H1 (cell line): Measurements from ENCODE around the gene HOOK1.

Source experiments
- BRCA1 ChIP-seq: IDR thresholded peaks from 2 replicates; pipeline ENCODE4 v1.6.1; 2012; ENCODE audit warnings: low read depth, low read length, improper control_type of control experiment
- CBX5 ChIP-seq: fragments of 300-800, 300-1000 bp; sonication (generic); IDR thresholded peaks from 2 replicates; pipeline ENCODE4 v1.7.1; 2016; ENCODE audit warnings: antibody characterized with exemption, low read length, low read depth
- CHD1 ChIP-seq: IDR thresholded peaks from 2 replicates; pipeline ENCODE4 v1.6.1; 2012; ENCODE audit warnings: low read depth, low read length, improper control_type of control experiment
- CTCF ChIP-seq, 3 experiments: IDR thresholded peaks; 1 replicate in 2 of 3; 2 replicates in 1 of 3; pipeline versions ENCODE4 v1.5.1 to v1.6.1; 2011; ENCODE audit warnings: low read length in 3 of 3, mild to moderate bottlenecking in 3 of 3, inconsistent platforms in 2 of 3, low read depth in 1 of 3, moderate library complexity in 1 of 3; ENCODE audit not compliant: insufficient read depth in 1 of 3; ENCODE audit errors: control extremely low read depth in 1 of 3
- EZH2 ChIP-seq: fragments of 200-600 bp; sonication (generic); IDR thresholded peaks from 2 replicates; pipeline ENCODE4 v1.7.1; 2012; ENCODE audit warnings: low read depth, mild to moderate bottlenecking, moderate library complexity, low read length, inconsistent platforms; ENCODE audit not compliant: severe bottlenecking
- HDAC6 ChIP-seq: IDR thresholded peaks from one replicate; pipeline ENCODE4 v1.7.1; 2012; ENCODE audit warnings: low read depth, mild to moderate bottlenecking, inconsistent platforms, low read length, moderate library complexity
- MAX ChIP-seq: IDR thresholded peaks from 2 replicates; pipeline ENCODE4 v1.6.1; 2012; ENCODE audit warnings: inconsistent platforms
- POLR2AphosphoS5 ChIP-seq: IDR thresholded peaks from 2 replicates; pipeline ENCODE4 v1.6.1; 2011; ENCODE audit warnings: low read depth, low read length
- SP1 ChIP-seq: IDR thresholded peaks from 2 replicates; pipeline ENCODE4 v1.6.1; 2011; ENCODE audit warnings: low read depth, low read length

- TF ChIP-seq POLR2AphosphoS5 (no peak), CBX5 (no peak), CTCF (IDR thresholded peaks at IDR 0.05; ENCODE audit: control extremely low read depth in 1 of 3, insufficient read depth in 1 of 3, low read depth in 1 of 3, low read length in 3 of 3) (no peak), SP1 (no peak), HDAC6 (no peak), BRCA1 (no peak), EZH2 (no peak), MAX (no peak), CHD1 (no peak)
Measured at GRCh38 chr1:59765011-59765730, 49.6 kb upstream of the HOOK1 start.
